Smooth muscle cell (in vitro differentiated cells): ENCODE results near the gene SVEP1. TPM values are rescaled to one million over a fixed set of nuclear protein-coding genes. Genes with fewer than 3 reads are reported as not detected.
A peak's percentile ranks its signal among the peaks of the same experiment; 100 is the strongest.

ENCODE experiments used
- DNase-seq: peaks from one replicate; lab custom pipeline; 2025; ENCODE audit not compliant: unreplicated experiment; lab: John Stamatoyannopoulos, UW
- H2AFZ ChIP-seq: fragments of 200-600 bp; sonication (generic); 2 replicates; pipeline ENCODE4 v1.6.0; 2016; ENCODE audit warnings: antibody characterized with exemption, low read depth, mild to moderate bottlenecking
- H3F3A ChIP-seq: fragments of 200-600 bp; sonication (generic); 2 replicates; pipeline ENCODE4 v1.6.0; 2017; ENCODE audit warnings: antibody characterized with exemption, low read depth
- H3K27ac ChIP-seq: fragments of 200-600 bp; sonication (generic); 2 replicates; pipeline ENCODE4 v1.5.1; 2016; ENCODE audit warnings: low read depth, mild to moderate bottlenecking
- H3K27me3 ChIP-seq: fragments of 200-600 bp; sonication (generic); 2 replicates; pipeline ENCODE4 v1.6.1; 2016; ENCODE audit warnings: low read depth, mild to moderate bottlenecking
- H3K36me3 ChIP-seq: fragments of 200-600 bp; sonication (generic); 2 replicates; pipeline ENCODE4 v1.5.1; 2016; ENCODE audit warnings: low read depth
- H3K4me1 ChIP-seq: fragments of 200-600 bp; sonication (generic); 2 replicates; pipeline ENCODE4 v1.5.1; 2016; ENCODE audit warnings: low read depth
- H3K4me2 ChIP-seq: fragments of 200-600 bp; sonication (generic); 2 replicates; pipeline ENCODE4 v1.6.0; 2016; ENCODE audit warnings: mild to moderate bottlenecking
- H3K4me3 ChIP-seq: fragments of 200-600 bp; sonication (generic); 2 replicates; pipeline ENCODE4 v1.5.1; 2016; ENCODE audit warnings: mild to moderate bottlenecking
- H3K79me2 ChIP-seq: fragments of 200-600 bp; sonication (generic); 2 replicates; pipeline ENCODE4 v1.6.0; 2016; ENCODE audit warnings: low read depth, mild to moderate bottlenecking
- H3K9ac ChIP-seq: fragments of 200-600 bp; sonication (generic); 2 replicates; pipeline ENCODE4 v1.6.0; 2016; ENCODE audit warnings: low read depth
- H3K9me3 ChIP-seq: fragments of 200-600 bp; sonication (generic); replicated peaks from 2 replicates; pipeline ENCODE4 v1.5.1; 2016; ENCODE audit warnings: low read depth
- H4K20me1 ChIP-seq: fragments of 200-600 bp; sonication (generic); 2 replicates; pipeline ENCODE4 v1.6.0; 2016; ENCODE audit warnings: low read depth
- CTCF ChIP-seq: fragments of 200-600 bp; sonication (generic); IDR thresholded peaks from 2 replicates; pipeline ENCODE4 v1.5.1; 2017; ENCODE audit warnings: borderline replicate concordance, mild to moderate bottlenecking, antibody characterized with exemption; ENCODE audit not compliant: insufficient read depth, poor library complexity, severe bottlenecking
- WGBS: methylation state at CpG from one replicate; pipeline ENCODE4 v1.1.7; 2016; ENCODE audit warnings: low lambda C conversion rate; 5-methylcytosine and 5-hydroxymethylcytosine counted together
- polyA plus RNA-seq: library from polyadenylated mRNA; unstranded; fragments of >200 nt; fragmentation: Nextera tagmentation; extraction: Ambion mirVana; gene quantifications from 2 replicates; pipeline ENCODE4 v1.2.1, GENCODE V29; 2016
- total RNA-seq: library from RNA; depleted of rRNA; stranded (reverse); fragments of >200 nt; gene quantifications from 2 replicates; pipeline ENCODE4 v1.2.3, GENCODE V29; 2014

Gene SVEP1
- total and polyA plus RNA-seq, 2 experiments from 2014 or later: 6.4 to 14.8 TPM

GRCh38 chr9:110444911-110445310 lies 134.6 kb downstream of the SVEP1 start:
- no peak for TF ChIP-seq CTCF
- peak overlapping the region; percentile 32 for H3K4me2 ChIP-seq
- no peak for DNase-seq
- H3K9ac ChIP-seq: no peak overlapping the region
- no peak overlapping the region for H3K4me3 ChIP-seq
- H3K36me3 ChIP-seq: peaks cover 13% of the 10 kb centered on the region
- H3K27ac ChIP-seq: peak overlapping the region; percentile 86
- WGBS: 56% methylated on average over 6 of the region's 6 CpGs
- peaks cover 6% of the 10 kb centered on the region for H3K9me3 ChIP-seq
- no peaks in the 10 kb centered on the region for H4K20me1 ChIP-seq
- H3K4me1 ChIP-seq: peaks cover 5% of the 10 kb centered on the region
- no peaks in the 10 kb centered on the region for H3K79me2 ChIP-seq
- no peaks in the 10 kb centered on the region for H3K27me3 ChIP-seq
- H3F3A ChIP-seq: peaks cover 7% of the 10 kb centered on the region
- no peak overlapping the region for H2AFZ ChIP-seq

- H4K20me1 ChIP-seq: no peaks in the 10 kb centered on the region
- no peak for DNase-seq
- no peak for TF ChIP-seq CTCF
- peak overlapping the region; percentile 23 for H3K9ac ChIP-seq
- H3K36me3 ChIP-seq: peaks cover 13% of the 10 kb centered on the region
- no peaks in the 10 kb centered on the region for H3K79me2 ChIP-seq
- peaks cover 7% of the 10 kb centered on the region for H3F3A ChIP-seq
- peaks cover 6% of the 10 kb centered on the region for H3K9me3 ChIP-seq
- no peak overlapping the region for H3K4me3 ChIP-seq
- H3K4me2 ChIP-seq: peak overlapping the region; percentile 32
- peak overlapping the region; percentile 86 for H3K27ac ChIP-seq
- peaks cover 9% of the 10 kb centered on the region for H3K4me1 ChIP-seq
- H2AFZ ChIP-seq: no peak overlapping the region
- H3K27me3 ChIP-seq: no peaks in the 10 kb centered on the region
Measured at GRCh38 chr9:110443866-110444220, 135.7 kb downstream of the SVEP1 start.

DNA sequence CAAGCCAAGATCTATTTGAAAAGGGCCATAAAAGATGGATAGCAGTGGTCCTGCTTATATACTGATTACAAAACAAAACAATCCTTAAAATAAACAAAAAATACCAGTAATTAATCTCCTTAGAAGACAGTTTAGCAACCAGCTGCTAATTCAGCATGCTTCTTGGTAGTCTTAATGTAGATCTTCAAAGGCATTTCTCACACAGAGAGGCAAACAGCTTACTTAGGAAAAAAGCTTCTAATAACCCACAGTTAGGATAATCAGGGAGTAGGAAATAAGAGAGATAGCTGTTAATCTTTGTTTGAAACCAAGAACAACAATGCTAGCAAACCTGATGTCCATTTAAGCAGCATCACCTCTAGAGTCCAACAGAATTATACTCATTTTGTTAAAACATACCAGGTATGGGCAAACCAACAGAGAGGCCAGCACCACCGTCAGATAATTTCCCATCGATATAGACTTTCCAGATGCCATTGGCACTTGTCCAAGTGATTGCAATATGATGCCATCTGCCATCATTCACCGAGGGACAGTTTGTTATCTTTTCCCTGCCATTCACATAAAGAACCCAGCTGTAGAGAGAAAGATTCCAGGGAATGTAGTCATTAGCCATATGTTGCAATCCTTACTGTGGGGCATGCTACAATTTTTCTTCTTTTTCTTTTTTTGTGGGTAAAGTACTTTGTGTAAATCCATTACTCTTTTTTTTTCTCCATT lies 136.2 kb downstream of the SVEP1 start:
- Histone ChIP-seq H3K36me3 (peaks cover 13% of the 10 kb centered on the region), H3K27ac (peak overlapping the region; percentile 86), H3K4me2 (peak overlapping the region; percentile 32), H2AFZ (no peak overlapping the region), H4K20me1 (no peaks in the 10 kb centered on the region), H3K79me2 (no peaks in the 10 kb centered on the region), H3K9me3 (peaks cover 6% of the 10 kb centered on the region), H3K4me1 (peaks cover 9% of the 10 kb centered on the region), H3F3A (peaks cover 7% of the 10 kb centered on the region), H3K27me3 (no peaks in the 10 kb centered on the region), H3K9ac (peak overlapping the region; percentile 23), H3K4me3 (no peak overlapping the region)
- WGBS: 9% methylated on average over 3 of the region's 3 CpGs
- DNase-seq: no peak
- no peak for TF ChIP-seq CTCF

DNA sequence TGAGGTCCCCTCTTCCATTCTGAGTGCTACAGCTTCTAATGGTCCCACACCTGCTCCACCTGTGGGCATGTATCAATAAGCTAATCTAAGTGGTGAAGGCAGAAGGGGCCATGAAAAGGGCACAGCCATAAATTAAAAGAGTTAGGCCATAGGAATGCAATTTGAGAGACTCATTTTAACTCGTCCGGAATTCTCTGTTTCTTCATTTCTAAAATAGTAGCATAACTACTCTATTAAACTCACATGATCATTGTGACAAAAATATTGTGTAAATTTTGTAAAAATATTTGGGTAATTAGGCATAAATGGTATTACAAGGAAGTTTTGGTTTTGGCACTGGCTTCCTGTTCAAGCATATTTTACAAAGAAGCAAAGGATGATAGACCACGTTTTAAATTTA lies 138.7 kb downstream of the SVEP1 start:
- Histone ChIP-seq H4K20me1 (no peaks in the 10 kb centered on the region), H3K4me3 (no peak overlapping the region), H3K4me1 (peaks cover 9% of the 10 kb centered on the region), H2AFZ (no peak overlapping the region), H3F3A (peaks cover 7% of the 10 kb centered on the region), H3K36me3 (no peaks in the 10 kb centered on the region), H3K4me2 (peak overlapping the region; percentile 38), H3K79me2 (no peaks in the 10 kb centered on the region), H3K27ac (peak overlapping the region; percentile 70), H3K9me3 (no peaks in the 10 kb centered on the region), H3K9ac (no peak overlapping the region), H3K27me3 (no peaks in the 10 kb centered on the region)
- no peak for DNase-seq
- 68% methylated on average over 3 of the region's 3 CpGs for WGBS
- no peak for TF ChIP-seq CTCF
